HEK293 (cell line): Measurements from ENCODE around the gene ANO7.

Experiments
- ZNF274 ChIP-seq, 2 experiments: fragments of 200-500 bp in 1 of 2; fragments of 450-650 bp in 1 of 2; sonication (Bioruptor generic) in 1 of 2; formaldehyde crosslinking in 1 of 2; IDR thresholded peaks; 2 replicates each; pipeline versions ENCODE4 v1.5.1 to v1.6.1; 2014 to 2016; ENCODE audit warnings: borderline replicate concordance in 1 of 2, inconsistent platforms in 1 of 2, low read length in 1 of 2, missing biosample characterization in 1 of 2, missing genetic modification characterization in 1 of 2
- TF ChIP-seq, protein P1 (sequence below): fragments of 450-650 bp; formaldehyde crosslinking; IDR thresholded peaks from 2 replicates; pipeline ENCODE4 v1.5.1; 2016; ENCODE audit warnings: missing biosample characterization, missing genetic modification characterization

DNA sequence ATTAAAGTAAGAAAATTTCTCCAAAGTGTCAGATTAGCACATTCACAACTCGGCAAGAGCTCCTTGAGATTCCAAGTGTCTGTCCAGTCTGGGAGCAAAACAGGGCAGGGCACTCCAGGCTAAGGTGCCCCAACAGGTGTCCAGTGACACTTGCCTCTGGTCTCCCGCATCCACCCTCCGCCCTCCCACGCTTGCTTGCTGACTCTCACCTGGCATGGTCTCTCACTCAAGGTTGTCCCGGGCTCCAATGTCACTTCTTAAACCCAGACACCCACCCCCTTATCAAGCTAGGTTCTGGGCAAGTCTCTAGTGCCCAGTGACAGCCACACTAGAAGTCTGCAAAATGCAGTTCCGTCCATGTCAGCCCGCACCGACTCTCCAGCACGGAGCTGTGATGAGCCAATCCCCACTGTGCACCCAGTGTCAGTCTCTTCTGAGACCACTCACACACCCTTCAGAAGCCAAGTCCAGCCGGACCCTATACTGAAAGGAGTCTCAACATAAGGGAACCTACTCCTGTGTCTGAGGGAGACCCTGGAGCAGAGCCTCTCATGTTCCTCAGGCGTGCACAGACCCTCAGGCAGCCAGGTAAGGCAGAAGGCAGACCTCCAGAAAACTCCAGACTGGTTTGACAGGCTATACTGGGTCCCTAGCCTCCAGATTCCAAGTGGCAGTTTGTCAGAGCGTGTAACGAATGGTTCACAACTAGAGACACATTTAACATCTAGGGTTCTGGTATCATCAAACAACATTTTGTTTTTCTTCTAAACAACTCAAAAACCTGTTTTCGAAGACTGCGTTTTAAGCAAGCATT, 81.4 kb downstream of the ANO7 start:
- TF ChIP-seq, protein P1, sequence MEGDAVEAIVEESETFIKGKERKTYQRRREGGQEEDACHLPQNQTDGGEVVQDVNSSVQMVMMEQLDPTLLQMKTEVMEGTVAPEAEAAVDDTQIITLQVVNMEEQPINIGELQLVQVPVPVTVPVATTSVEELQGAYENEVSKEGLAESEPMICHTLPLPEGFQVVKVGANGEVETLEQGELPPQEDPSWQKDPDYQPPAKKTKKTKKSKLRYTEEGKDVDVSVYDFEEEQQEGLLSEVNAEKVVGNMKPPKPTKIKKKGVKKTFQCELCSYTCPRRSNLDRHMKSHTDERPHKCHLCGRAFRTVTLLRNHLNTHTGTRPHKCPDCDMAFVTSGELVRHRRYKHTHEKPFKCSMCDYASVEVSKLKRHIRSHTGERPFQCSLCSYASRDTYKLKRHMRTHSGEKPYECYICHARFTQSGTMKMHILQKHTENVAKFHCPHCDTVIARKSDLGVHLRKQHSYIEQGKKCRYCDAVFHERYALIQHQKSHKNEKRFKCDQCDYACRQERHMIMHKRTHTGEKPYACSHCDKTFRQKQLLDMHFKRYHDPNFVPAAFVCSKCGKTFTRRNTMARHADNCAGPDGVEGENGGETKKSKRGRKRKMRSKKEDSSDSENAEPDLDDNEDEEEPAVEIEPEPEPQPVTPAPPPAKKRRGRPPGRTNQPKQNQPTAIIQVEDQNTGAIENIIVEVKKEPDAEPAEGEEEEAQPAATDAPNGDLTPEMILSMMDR (tag by site-specific recombination), result no peak
- TF ChIP-seq ZNF274 (IDR thresholded peaks at IDR 0.05; ENCODE audit: low read length), result no peak
- TF ChIP-seq ZNF274 (tag by site-specific recombination; IDR thresholded peaks at IDR 0.05; ENCODE audit: borderline replicate concordance), result no peak
